Activated naive CD4-positive, alpha-beta T cell treated with Interleukin-2 at 50 U/mL for 16 hours (primary cell): ENCODE data around the gene PTPN6.

ENCODE experiments used
- DNase-seq: peaks from one replicate; pipeline ENCODE4 v3.0.0-alpha.2; 2020

The PTPN6 gene

GRCh38 chr12:6923003-6923732 lies 28.0 kb upstream of the PTPN6 start:
- DNase-seq = no peak

- DNase-seq = no peak
Measured at GRCh38 chr12:6923851-6924250, 27.3 kb upstream of the PTPN6 start.

- no peak for DNase-seq
Measured at GRCh38 chr12:6925239-6925539, 26.0 kb upstream of the PTPN6 start.

- no peak for DNase-seq
Measured at GRCh38 chr12:6925540-6926279, 25.4 kb upstream of the PTPN6 start.

GRCh38 chr12:6927379-6928021 lies 23.7 kb upstream of the PTPN6 start, which contains the start of gene ATN1:
Gene ATN1, plus strand, starts transcription at chr12:6927959. Its CDS starts 6,043 bp downstream, at chr12:6934002.
- DNase-seq = peak; percentile 56

- DNase-seq = no peak
Measured at GRCh38 chr12:6928022-6928702, 23.0 kb upstream of the PTPN6 start.

- DNase-seq = no peak
Measured at GRCh38 chr12:6928703-6929407, 22.3 kb upstream of the PTPN6 start.

GRCh38 chr12:6929466-6930452 lies 21.4 kb upstream of the PTPN6 start:
- DNase-seq = no peak

- no peak for DNase-seq
Measured at GRCh38 chr12:6932766-6933165, 18.4 kb upstream of the PTPN6 start.

- no peak for DNase-seq
Measured at GRCh38 chr12:6934110-6934509, 17.0 kb upstream of the PTPN6 start.

- DNase-seq = no peak
Measured at GRCh38 chr12:6935371-6936193, 15.6 kb upstream of the PTPN6 start.

GRCh38 chr12:6936194-6936635 lies 14.9 kb upstream of the PTPN6 start:
- DNase-seq = no peak

- peak; percentile 64 for DNase-seq
Measured at GRCh38 chr12:6936636-6937480, 14.3 kb upstream of the PTPN6 start.

- DNase-seq = peak; percentile 93
Measured at GRCh38 chr12:6937481-6938352, 13.4 kb upstream of the PTPN6 start.

GRCh38 chr12:6938353-6939190 lies 12.6 kb upstream of the PTPN6 start:
- no peak for DNase-seq

- no peak for DNase-seq
Measured at GRCh38 chr12:6939191-6939540, 12.0 kb upstream of the PTPN6 start.

- DNase-seq = no peak
Measured at GRCh38 chr12:6941267-6941666, 9.9 kb upstream of the PTPN6 start.

GRCh38 chr12:6941782-6942181 lies 9.4 kb upstream of the PTPN6 start:
- DNase-seq = no peak
